NCI-H1417 (cell line): ENCODE results near the gene SLC39A11.

Experiments used
- DNase-seq, 3 experiments: peaks; one replicate each; lab custom pipeline; 2025; lab: John Stamatoyannopoulos, UW

The SLC39A11 gene

DNA sequence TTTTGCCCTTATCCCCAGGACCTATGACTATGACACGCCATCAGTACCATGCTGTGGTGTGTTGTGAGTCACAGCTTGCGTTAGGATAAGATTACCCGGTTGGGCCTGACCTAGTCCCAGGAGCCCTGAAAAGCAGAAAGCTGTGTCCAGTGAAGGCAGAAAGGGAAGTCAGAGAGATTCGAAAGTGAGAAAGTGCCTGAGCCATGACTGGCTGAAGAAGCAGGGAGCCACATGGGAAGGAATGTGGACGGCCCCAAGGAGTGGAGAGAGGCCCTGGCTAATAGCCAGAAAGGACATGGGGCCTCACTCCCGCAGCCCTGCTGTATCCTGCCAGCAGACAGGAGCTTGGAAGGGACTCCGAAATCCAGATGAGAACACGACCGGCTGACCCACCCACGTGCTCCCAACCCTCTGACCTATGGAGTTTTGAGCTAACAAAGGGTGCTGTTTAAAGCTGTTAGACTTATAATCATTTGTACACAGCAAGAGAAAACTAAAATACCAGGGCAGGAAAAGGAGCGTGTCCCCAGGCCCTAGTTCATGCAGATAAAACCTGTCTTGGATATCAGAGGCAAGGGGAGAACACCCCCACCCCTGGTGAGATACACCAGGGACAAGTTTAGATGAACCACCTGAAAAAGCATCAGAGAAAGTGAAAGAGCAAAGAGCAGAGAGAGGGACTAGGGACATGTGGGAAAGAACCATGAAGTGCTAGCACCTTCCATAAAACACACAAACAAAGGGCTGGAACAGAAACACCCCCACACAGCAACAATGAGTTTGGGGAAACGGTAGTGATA is 115.3 kb downstream of the SLC39A11 start:
- DNase-seq = no peak

DNA sequence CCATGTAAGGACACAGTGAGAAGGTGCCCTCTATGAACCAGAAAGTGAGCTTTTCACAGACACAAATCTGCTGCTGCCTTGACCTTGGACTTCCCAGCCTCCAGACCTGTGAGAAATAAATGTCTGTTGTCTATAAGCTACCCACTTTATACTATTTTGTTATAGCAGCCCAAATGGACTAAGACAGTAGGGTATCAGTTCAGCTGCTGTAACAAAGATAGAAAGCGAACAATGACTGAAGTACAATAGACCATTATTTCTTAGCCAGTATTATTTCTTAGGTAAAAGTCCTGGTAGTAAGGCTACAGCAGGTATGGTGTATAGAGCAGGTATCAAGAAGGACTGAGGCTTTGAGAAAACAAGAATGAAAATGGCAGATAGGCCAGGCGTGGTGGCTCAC is 117.0 kb downstream of the SLC39A11 start:
- no peak for DNase-seq

DNA sequence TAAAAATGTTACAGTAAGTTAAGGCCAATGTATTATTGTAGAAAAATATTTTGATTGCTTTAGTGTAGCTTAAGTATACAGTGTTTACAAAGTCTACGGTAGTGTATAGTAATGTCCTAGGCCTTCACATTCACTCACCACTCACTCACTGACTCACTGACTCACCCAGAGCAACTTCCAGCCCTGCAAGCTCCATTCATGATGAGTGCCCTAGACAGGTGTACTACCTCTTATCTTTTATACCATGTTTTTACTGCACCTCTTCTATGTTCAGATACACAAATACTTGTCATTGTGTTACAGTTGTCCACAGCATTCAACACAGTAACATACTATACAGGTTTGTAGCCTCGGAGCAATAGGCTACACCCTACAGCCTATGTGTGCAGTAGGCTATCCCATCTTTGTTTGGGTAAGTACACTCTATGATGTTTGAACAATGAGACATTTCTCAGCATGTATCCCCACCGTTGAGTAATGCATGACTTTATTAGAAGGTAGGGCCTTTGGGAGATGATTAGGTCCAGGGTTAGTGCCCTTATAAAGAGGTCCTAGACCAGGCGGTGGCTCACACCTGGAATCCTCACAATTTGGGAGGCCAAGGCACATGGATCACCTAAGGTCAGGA is 117.8 kb downstream of the SLC39A11 start:
- DNase-seq = no peak

DNA sequence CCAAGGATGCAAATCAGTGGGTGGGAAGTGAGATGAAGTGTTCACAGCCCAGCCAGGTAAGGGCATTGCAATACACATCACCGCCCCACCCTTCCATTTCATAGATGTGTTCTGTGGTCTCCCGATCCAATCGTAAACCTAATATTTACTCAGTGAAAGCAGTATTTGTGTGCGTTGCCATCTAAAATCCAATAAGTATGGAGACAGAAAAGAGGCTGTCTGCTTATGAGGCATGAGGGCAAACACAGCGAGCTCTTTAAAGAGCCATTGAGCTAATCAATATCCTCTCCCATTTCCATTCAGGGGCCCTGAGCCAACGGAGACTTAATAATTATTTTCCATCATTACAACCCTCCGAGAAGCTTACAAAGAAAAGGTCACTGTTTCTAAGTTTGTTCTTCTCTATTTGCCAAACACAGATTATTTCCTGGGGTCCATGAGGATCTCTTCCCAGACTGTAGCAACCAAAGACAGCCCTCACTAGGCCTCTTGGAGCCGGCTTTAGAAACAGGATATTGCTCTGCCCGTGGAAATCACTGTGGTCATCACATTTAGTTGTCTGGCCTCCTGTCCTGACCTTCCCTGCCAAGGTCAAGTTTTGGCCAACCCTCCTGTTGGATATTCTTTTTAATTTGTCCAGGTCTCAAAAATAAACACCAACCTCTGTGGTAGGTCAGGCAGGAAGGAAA is 120.1 kb downstream of the SLC39A11 start:
- DNase-seq = peak in 1 of 3 experiments; percentile 56

DNA sequence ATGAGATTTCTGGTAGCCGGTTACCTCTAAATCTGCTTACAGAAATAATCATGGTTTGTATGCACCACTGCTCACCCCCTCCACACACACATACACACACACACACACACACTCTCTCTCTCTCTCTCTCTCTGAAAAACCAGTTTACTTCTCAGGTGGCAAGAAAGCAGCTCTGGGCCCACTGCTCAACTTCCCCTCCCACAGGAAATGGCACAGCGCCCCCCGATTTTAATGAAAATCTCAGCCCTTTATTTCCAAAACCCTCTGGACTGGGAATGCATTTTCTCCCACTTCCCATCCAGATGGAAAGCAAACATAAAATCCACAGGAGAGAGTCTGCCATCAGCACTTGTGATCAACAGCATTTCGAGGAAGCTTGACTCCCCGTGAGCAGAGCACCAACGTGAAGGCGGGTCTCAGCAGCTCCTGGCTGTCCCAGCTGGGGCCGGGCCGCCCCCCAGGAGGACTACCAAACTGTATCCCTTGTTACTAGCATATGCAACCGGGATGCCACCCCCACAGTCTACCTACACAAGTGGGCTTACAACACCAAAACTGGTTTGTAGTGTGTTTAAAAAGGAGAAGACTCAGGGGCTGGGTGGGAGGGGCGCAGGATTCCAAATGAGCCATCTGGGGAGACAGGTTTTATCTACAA is 121.1 kb downstream of the SLC39A11 start:
- no peak for DNase-seq

DNA sequence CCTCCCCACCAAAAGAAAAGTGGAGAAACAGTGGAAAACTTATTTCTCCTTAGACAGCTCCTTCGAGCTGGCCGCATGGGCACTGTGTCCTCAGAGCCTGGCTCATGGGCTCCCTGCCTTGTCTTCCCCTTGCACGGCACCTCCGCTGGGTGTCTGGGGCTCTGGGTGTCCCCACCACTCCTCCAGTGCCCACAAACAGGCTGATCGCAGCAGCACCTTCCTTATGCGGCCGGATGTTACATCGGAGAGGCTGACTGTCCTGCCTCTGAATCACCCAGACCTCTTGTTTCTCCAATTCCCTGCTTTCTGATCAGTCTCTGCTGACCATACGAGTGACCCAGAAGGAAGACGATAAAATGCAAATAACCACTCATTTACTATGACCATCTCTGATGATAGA is 121.7 kb downstream of the SLC39A11 start:
- no peak for DNase-seq

DNA sequence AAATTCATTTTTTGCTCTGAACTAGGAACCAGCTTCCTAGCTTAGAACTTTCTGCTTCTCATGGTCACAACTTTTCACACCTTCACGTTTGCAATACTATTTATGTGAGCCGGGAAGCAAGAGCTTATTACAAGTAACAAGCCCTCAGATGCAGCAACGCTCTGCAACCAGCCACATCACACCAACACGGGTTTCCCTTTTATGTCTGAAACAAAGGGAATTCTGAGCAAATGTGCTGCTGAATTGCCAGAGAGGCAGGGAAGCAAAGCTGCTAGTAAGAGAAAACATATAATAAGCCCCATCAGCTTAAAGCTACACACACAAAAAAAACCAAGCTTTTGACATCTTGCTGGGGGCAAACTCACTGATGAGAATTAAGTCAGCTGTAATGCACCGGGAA is 122.2 kb downstream of the SLC39A11 start:
- no peak for DNase-seq

DNA sequence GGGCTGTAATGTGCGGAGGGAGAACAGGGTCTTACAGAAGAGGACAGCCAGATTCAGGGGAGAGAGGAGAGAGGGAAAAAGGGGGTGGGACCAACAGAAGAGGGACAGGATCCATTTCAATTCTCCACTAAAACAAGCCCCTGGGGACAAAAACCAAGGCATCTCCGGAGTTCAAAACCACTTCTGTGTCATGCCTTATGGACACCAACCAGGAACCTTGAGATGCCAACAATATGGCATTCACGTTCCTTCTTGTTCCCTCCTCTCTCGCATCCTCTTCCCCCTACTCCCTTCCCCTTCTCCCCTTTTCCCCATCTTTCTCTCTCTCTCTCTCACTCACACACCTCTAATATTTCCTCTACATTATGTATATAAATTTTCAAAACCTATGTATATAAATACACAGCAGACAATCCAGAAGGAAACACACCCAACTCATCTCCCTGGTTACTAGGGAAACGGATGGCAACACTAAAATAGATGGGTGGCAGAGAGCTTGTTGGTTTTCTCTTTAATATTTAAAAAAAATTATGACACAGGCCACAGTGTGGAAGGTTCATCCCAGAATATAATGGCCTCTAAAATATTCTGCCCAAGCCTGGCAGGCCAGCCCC is 123.1 kb downstream of the SLC39A11 start:
- DNase-seq = no peak

DNA sequence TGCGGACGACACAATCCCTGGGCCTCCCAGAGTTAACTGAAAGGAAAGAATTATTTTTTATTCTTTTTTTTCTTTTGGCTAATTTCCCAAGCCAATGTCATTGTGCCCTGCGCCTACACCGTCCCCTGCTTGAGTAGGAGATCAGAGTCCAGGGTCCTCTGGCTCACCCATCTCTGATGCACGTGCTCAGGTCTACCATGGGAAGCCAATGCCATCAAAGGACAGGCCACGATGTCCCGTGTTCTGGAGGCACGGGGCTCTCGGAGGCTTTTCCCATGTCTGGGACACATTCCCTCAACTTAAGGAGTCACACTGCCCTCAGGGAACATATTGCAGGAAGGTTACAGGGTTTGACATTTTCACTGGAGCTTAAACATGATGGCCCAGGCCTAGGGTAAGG is 123.7 kb downstream of the SLC39A11 start:
- DNase-seq = no peak

DNA sequence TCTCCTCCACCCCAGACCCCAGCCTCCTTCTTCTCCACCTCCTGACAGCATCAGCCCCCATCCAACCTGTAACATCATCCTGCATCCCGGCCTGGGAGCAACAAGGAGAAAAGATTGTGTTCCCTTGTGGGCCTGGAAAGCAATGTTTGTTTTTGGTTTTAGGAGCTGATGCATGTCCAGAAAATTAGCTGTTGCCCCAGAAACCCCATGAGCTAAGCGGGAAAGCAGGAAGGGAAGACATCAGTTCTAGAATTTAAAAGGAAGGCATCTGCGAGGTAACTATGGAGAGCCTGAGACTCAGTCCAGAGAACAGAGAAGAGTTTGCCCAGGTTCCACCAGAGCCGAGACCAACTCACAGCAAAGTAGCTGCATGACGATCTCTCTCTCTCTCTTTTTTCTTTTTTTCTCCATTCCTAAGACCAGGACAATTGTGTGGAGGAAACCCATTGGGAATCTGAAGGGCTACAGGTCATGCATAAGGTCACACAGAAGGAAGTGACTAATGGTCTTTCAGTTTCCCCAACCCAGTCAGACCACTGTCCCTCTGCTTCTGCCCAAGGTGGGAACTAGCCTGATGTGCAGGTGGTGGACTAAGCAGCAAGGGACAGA is 124.4 kb downstream of the SLC39A11 start:
- DNase-seq = peak in 2 of 3 experiments; percentile 17 to 48

DNA sequence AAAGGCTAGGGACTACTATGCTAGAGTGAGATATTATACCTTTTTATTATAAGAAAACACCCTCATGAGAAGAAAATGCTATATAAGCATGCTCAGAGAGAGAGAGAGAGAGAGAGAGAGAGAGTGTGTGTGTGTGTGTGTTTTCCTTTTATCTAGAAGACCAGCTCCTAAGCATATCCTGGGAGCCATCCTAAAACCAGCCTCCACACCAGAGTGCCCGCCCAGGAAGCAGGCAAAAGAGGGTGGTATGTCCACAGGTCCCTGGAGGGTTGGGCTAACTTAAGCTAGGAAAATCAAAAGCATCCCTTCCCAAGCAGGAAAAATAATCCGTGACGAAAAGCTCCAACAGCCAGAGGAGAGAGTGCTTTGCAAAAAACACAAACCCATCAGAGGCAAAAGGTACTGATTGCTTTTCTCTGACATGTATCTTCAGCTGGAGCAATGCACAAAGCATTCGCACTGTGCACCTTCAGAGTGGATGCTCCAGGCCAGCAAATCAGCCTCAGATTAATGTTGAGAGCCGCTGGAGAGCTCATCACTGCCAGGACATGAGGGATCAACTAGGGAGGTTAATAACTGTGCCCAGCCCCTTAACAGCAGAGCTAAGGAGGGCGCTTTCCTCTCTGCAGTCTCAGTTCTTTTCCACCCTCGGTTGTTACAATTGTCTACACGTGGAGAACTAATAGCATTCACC is 125.1 kb downstream of the SLC39A11 start:
- peak in 1 of 3 experiments; percentile 48 for DNase-seq

DNA sequence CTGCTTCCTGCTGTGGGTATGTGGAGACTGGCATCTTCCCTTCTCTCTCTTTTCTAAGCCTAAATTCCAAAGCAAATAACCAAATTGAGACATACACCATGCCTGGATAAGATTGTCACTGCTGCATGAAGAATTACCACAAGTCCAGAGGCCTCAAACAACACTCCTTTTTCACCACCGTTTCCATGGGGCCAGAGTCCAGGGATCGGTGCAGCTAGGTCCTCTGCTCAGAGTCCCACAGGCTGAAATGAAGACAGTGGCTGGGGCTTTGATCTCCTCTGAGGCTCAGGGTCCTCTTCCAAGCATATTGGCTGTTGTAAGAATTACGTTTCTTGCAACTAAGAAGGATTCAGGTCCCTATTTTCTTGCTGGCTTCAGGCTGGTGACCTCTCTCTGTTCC is 130.4 kb downstream of the SLC39A11 start:
- no peak for DNase-seq

DNA sequence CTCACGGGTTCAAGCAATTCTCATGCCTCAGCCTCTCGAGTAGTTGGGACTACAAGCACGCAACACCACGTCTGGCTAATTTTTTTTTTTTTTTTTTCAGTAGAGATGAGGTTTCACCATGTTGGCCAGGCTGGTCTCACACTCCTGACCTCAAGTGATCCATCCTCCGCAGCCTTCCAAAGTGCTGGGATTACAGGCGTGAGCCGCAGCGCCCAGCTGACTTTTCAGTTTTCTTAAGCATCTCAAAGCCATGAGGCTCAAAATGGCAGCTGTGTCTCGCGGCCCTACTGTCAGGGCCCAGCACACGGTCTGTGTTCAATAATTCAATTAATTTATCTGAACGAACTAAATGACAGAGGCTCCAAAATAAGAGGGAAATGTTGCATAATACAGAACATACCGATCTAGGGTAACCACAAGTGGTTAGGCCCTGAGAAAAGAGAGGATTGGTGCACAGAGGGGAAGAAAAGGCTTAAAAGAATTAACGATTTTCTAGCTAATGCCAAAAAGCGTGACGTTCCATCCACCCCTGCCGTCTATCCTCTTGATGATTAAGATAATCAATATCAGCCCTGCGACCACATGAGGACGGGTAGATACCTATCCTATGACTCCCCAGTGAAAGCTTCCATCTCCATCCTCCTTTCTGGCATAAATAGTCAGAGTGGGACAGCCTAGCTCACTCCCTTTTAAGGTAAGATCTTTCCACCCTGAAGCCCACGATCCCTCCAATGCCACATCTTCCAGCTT is 136.9 kb downstream of the SLC39A11 start:
- DNase-seq = no peak

DNA sequence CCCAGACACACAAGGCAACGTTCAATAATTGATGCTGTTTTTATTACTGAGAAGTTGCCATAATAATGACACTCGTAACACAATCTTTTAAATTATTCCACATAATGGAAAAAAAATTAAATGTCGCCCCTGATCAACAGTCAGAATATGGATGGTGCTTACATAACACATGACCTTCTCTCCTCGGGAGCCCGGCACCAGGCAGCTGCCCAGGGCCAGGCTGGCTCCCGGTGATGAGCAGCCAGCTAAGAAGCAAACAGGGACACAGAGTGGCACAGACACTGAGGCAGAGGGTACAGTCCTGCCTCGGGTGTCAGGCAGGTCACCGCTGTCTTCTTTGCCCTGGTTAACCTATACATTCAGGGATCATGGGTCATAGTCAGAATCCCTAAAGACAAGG is 137.9 kb downstream of the SLC39A11 start:
- no peak for DNase-seq

DNA sequence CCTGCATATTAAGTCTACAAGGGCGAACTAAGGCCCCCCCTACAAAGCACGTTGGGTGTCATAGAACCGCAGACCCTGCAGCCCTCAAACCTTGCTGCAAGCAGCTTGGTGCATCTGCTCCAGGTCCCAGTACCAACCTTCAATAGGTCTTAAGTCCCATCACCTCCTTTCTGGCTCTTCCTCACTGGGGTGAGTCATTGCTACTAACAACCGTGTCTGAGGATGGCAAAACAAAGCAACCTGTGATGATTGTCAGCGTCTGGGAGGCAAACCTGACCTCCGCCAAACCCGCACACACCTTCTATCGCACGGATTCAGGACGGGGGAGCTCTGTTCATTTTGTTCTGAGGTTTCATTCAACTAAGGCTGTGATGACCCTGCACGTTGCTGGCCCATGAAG is 138.9 kb downstream of the SLC39A11 start:
- DNase-seq = peak in 1 of 3 experiments; percentile 5

DNA sequence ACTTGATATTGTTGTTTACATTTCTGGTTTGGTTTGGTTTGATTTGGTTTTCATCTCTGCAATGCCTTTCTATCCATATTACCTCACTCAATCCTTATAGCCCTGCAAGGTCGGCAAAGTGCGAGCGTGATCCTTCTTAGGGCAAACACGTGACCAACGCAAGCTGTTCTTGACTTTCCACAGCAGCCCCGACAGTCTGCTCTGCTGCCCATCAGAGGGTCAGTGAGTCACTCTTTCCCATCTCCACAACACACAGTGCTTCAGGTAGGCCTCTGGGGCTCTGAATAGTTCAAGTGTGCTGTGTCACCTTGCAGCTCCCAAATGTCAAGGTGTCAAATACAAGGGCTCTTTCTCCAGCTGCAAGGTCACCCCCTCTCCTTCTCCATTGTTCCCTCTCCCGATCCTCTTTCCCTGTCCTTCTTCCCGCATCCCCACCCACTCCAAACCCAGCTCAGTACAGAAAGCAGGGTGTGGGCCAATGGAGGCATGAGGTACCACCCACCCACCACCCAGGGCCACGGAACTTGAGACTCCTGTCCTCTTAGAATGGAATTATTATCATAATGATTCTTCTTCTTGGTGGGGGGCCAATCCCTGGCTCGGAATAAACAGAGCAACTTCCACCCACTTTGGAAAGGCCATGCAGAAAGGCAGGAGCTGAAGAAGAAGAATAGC is 139.7 kb downstream of the SLC39A11 start:
- DNase-seq = no peak

DNA sequence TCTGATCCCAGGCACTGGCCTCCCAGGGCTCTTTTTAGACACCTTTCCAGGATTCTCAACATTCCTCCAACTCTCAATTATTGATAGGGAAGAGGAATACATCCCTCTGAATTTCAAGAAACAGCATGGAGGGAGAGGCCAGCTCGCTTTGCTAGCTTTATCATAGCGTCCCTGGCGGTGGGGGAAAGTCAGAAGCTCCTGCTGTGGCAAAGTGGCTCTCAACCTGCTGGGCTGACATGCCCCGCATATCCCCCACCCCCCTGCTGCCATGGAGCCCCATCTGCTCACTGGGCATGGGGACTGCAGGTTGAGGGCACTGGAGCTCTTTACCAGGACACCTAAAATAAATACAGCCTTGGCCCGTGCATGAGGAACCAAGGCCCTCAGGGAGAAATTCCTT is 140.3 kb downstream of the SLC39A11 start:
- DNase-seq = peak in 1 of 3 experiments; percentile 28

DNA sequence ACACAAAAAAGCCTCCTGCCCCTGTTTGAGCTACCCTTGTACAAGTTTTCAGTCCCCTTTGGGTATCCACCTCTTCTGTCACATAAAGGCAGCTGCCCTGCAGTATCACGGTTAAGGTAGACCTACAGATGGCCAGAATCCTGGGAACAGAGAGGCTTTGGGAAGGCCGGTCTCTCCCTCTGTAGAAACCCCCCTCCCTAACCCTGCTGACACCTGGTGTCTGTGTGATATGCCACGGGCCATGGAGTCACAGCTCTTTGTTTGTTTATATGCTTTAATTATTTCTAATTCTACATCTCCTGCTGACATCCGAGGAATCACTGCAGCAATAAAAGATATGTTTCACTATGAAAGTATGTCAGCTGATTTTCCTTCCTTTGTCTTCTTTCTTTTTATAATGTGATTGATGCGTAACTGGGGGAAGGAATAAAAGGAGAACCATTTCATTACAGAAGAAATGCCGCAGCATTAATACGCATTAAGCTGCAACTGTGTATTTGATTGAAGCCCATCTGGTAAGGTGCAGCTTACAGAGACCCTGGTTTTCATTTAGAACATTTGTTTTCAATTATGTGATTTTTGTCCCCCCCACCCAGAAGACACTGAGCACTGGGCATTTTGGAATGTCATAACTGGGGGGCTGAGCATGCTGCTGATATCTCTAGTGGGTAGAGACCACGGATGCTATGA is 142.1 kb downstream of the SLC39A11 start:
- peak in 2 of 3 experiments; percentile 76 to 92 for DNase-seq

DNA sequence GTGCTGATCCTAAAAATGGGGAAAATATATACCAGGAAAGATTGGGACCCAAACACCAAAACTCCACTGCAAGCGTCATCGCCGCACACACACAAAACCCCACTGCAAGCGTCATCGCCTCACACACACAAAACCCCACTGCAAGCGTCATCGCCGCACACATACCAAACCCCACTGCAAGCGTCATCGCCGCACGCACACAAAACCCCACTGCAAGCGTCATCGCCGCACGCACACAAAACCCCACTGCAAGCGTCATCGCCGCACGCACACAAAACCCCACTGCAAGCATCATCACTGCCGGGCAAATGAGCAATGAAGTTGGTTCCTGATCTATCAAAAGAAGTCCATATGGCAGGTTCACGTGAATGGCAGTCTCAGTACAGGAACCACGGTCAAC is 144.4 kb downstream of the SLC39A11 start:
- DNase-seq = no peak
